ENCODE measurements around the gene TPCN1.

DNA sequence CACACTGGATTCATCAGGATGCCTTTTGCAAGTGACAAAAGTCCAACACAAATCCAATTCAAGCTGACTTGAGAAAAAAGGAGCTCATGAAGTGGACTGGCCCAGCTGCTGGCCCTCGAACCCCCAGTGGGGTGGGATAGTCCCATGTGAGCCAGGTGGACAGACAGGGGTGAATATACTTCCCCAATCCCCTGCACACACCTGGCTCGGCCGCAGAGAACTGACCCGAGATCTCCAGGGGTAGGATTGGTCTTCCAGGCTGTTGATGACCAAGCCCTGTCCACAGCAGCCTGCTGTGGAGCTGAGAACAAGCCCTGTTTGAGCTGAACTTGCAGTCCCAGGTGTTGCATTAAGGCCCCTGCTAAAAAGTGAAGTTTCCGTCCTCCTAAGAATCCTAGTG lies 56.2 kb downstream of the TPCN1 start:
- TF ChIP-seq, protein P1, sequence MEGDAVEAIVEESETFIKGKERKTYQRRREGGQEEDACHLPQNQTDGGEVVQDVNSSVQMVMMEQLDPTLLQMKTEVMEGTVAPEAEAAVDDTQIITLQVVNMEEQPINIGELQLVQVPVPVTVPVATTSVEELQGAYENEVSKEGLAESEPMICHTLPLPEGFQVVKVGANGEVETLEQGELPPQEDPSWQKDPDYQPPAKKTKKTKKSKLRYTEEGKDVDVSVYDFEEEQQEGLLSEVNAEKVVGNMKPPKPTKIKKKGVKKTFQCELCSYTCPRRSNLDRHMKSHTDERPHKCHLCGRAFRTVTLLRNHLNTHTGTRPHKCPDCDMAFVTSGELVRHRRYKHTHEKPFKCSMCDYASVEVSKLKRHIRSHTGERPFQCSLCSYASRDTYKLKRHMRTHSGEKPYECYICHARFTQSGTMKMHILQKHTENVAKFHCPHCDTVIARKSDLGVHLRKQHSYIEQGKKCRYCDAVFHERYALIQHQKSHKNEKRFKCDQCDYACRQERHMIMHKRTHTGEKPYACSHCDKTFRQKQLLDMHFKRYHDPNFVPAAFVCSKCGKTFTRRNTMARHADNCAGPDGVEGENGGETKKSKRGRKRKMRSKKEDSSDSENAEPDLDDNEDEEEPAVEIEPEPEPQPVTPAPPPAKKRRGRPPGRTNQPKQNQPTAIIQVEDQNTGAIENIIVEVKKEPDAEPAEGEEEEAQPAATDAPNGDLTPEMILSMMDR (IDR thresholded peaks at IDR 0.05) = no peak
- TF ChIP-seq ZFX (IDR thresholded peaks at IDR 0.05; ENCODE audit: borderline replicate concordance) = no peak

Data from 22Rv1 (cell line).